Right atrium auricular region (tissue), 2 donors: ENCODE results near the gene SMIM10L1. TPM values are rescaled to one million over a fixed set of nuclear protein-coding genes. Genes with fewer than 3 reads are reported as not detected.

Source experiments
- DNase-seq: peaks from one replicate; pipeline ENCODE4 v3.0.0-alpha.2; 2019; ENCODE audit warnings: low spot score
- H3K27ac ChIP-seq, 2 donors: fragments of 200-600 bp; sonication (generic); 1 replicate in 1 of 2; 2 replicates in 1 of 2; pipeline ENCODE4 v1.5.1; 2016 to 2019
- H3K27me3 ChIP-seq, 2 donors: fragments of 200-600 bp; sonication (generic); one replicate each; pipeline versions ENCODE4 v1.5.1 to v1.6.0; 2017 to 2019
- H3K36me3 ChIP-seq: fragments of 200-600 bp; sonication (generic); one replicate; pipeline ENCODE4 v1.5.1; 2016
- H3K4me1 ChIP-seq, 2 donors: fragments of 200-600 bp; sonication (generic); one replicate each; pipeline versions ENCODE4 v1.5.1 to v1.6.0; 2017 to 2019
- H3K4me3 ChIP-seq, 2 donors: fragments of 200-600 bp; sonication (generic); 1 replicate in 1 of 2; 2 replicates in 1 of 2; pipeline ENCODE4 v1.5.1; 2017 to 2019; ENCODE audit warnings: mild to moderate bottlenecking in 1 of 2, moderate library complexity in 1 of 2
- H3K9me3 ChIP-seq, 2 donors: fragments of 200-600 bp; sonication (generic); one replicate each; pipeline ENCODE4 v1.5.1; 2019
- CTCF ChIP-seq, 2 donors: fragments of 200-600 bp; sonication (generic); IDR thresholded peaks; one replicate each; pipeline ENCODE4 v1.5.1; 2019; ENCODE audit warnings: antibody characterized with exemption in 2 of 2
- total RNA-seq, 2 donors: library from RNA; depleted of rRNA; stranded (reverse); fragments of >200 nt; gene quantifications; one replicate each; pipeline ENCODE4 v1.1.0, GENCODE V29; 2016

The SMIM10L1 gene
- total RNA-seq, 2 donors from 2014 or later = 11.8 to 13.3 TPM

DNA sequence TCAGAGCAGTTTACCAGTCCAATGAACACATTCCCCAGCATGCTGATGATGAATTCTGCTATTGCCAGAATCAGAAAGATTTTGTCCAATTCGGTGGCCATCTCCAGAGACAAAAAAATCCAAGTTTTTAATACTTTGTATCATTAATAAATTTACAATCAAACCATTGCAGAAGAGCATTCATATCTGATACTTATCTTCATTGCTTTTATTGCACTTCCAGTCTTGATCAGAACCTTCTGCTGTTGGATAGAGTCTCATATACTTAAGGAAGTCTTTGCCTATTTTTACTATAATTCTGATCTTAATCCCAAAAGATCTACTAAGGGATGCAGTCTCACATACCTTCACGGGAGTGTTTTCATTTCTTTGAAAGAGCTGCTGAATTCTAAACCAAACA is 15.8 kb downstream of the SMIM10L1 start, which contains the start of gene TAS2R42:
TSS of gene TAS2R42 (minus strand) at position 101 of the 400 bp plus-strand sequence. CDS start at position 101, 0 bp downstream.
- TF ChIP-seq CTCF (IDR thresholded peaks at IDR 0.05) = no peak
- Histone ChIP-seq H3K36me3 (no peaks in the 10 kb centered on the region), H3K27me3 (no peaks in the 10 kb centered on the region), H3K4me3 (no peak within 1 kb of the TSS), H3K9me3 (no peaks in the 10 kb centered on the region), H3K27ac (no peak within 1 kb of the TSS), H3K4me1 (no peaks in the 10 kb centered on the region)
- no peak for DNase-seq

GRCh38 chr12:11202811-11203210 is 31.8 kb downstream of the SMIM10L1 start:
- no peak for TF ChIP-seq CTCF (IDR thresholded peaks at IDR 0.05)
- H3K27ac ChIP-seq = no peak overlapping the region
- DNase-seq = no peak

DNA sequence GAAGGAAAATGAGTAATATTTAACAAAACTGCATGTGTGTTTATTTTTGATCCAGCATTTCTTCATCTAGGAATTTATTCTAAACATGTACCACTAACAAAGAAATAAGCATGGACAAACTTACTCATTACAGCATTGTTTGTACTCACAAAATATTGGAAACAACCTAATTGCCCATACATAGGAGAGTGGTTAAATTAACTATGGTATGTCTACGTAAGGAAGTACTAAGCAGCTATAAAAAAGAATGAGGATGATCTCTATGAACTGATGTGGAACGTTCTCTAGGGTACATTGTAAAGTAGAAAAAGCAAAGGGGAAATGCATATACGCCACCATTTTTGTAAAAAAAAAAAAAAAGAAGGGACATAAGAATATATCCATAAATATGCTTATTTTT is 33.2 kb downstream of the SMIM10L1 start:
- no peak for TF ChIP-seq CTCF (IDR thresholded peaks at IDR 0.05)
- H3K27ac ChIP-seq = no peak overlapping the region
- H3K36me3 ChIP-seq = no peaks in the 10 kb centered on the region
- no peaks in the 10 kb centered on the region for H3K9me3 ChIP-seq
- DNase-seq = no peak
- no peaks in the 10 kb centered on the region for H3K4me1 ChIP-seq
- H3K4me3 ChIP-seq = no peak overlapping the region
- no peaks in the 10 kb centered on the region for H3K27me3 ChIP-seq

More at GRCh38 chr12:11202811-11203210, 31.8 kb downstream of the SMIM10L1 start:
- H3K4me3 ChIP-seq = no peak overlapping the region
- H3K36me3 ChIP-seq = no peaks in the 10 kb centered on the region
- no peaks in the 10 kb centered on the region for H3K4me1 ChIP-seq
- H3K27me3 ChIP-seq = no peaks in the 10 kb centered on the region
- H3K9me3 ChIP-seq = no peaks in the 10 kb centered on the region

DNA sequence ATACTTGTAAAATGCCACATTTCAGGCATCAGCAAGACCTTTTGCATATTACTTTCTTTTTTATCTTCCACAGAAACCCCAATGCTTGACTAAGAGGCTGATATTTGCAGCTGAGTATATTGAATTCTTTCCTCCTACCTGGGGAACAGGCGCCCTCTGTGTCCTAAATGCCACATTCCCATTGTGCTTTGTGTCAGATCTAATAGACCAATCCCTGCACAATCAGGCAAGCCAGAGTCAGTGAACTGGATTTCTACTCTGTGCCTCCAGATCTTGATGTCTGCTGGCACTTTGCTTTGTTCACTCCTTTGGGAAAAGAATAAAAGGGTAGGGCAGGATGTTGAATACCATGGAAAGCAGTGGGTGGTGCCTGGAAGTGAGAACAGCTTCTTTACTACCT is 38.1 kb downstream of the SMIM10L1 start:
- no peak for DNase-seq
- TF ChIP-seq CTCF (IDR thresholded peaks at IDR 0.05) = no peak

More for the DNA sequence above, 38.1 kb downstream of the SMIM10L1 start:
- H3K36me3 ChIP-seq = no peaks in the 10 kb centered on the region
- no peak overlapping the region for H3K27ac ChIP-seq
- no peaks in the 10 kb centered on the region for H3K27me3 ChIP-seq
- no peaks in the 10 kb centered on the region for H3K9me3 ChIP-seq
- no peak overlapping the region for H3K4me3 ChIP-seq
- H3K4me1 ChIP-seq = no peaks in the 10 kb centered on the region

Other genes with a start within 250 kb of the SMIM10L1 start
- gene PRH2, start 242.0 kb upstream of the SMIM10L1 start, total RNA-seq = not detected
- gene TAS2R14, start 231.9 kb upstream of the SMIM10L1 start, total RNA-seq = 1 to 10 TPM in 1 of 2 donors, under 1 TPM in 1; 0.39 to 1.2 TPM
- 1 to 10 TPM in 1 of 2 donors, not detected in 1; 1.2 TPM for gene TAS2R50, start 184.3 kb upstream of the SMIM10L1 start, total RNA-seq
- gene TAS2R20, start 172.9 kb upstream of the SMIM10L1 start, total RNA-seq = under 1 TPM; 0.24 to 0.33 TPM
- gene TAS2R19, start 148.6 kb upstream of the SMIM10L1 start, total RNA-seq = under 1 TPM; 0.35 to 0.89 TPM
- under 1 TPM in 1 of 2 donors, not detected in 1; 0.59 TPM for gene TAS2R31, start 139.8 kb upstream of the SMIM10L1 start, total RNA-seq
- gene TAS2R46, start 108.9 kb upstream of the SMIM10L1 start, total RNA-seq = under 1 TPM in 1 of 2 donors, not detected in 1; 0.67 TPM
- gene TAS2R43, start 78.9 kb upstream of the SMIM10L1 start, total RNA-seq = 1 to 10 TPM in 1 of 2 donors, under 1 TPM in 1; 0.35 to 2.0 TPM
- gene TAS2R30, start 36.5 kb upstream of the SMIM10L1 start, total RNA-seq = under 1 TPM; 0.44 to 0.90 TPM
- gene TAS2R42, start 15.7 kb downstream of the SMIM10L1 start, total RNA-seq = not detected
- gene PRB3, start 98.5 kb downstream of the SMIM10L1 start, total RNA-seq = not detected
- not detected for gene PRB4, start 139.2 kb downstream of the SMIM10L1 start, total RNA-seq
- not detected for gene PRB2, start 224.4 kb downstream of the SMIM10L1 start, total RNA-seq